K562 (cell line): ENCODE results near the gene SF3B4. TPM values are rescaled to one million over a fixed set of nuclear protein-coding genes. Genes with fewer than 3 reads are reported as not detected.

ENCODE experiments used
- ADNP ChIP-seq: fragments of 200-800 bp; sonication (Bioruptor generic); IDR thresholded peaks from 2 replicates; pipeline ENCODE4 v1.6.1; 2016; ENCODE audit warnings: missing genetic modification characterization, missing compliant biosample characterization
- FOXA1 ChIP-seq: fragments of 450-650 bp; IDR thresholded peaks from 2 replicates; pipeline ENCODE4 v1.6.1; 2016; ENCODE audit warnings: mild to moderate bottlenecking, borderline replicate concordance
- GABPA ChIP-seq: fragments of 200-800 bp; sonication (Bioruptor generic); conservative IDR thresholded peaks from 2 replicates; pipeline ENCODE4 v1.6.1; 2016; ENCODE audit warnings: low read depth, missing genetic modification characterization, missing compliant biosample characterization
- HDAC1 ChIP-seq, 2 experiments: fragments of 450-650 bp; IDR thresholded peaks; 2 replicates each; pipeline ENCODE4 v1.6.1; 2016 to 2017; ENCODE audit warnings: inconsistent platforms in 1 of 2, mild to moderate bottlenecking in 1 of 2, moderate library complexity in 1 of 2
- KDM2B ChIP-seq: fragments of 250-450 bp; sonication (Bioruptor Pico); IDR thresholded peaks from 2 replicates; pipeline ENCODE4 v1.8.0; 2021; ENCODE audit warnings: mild to moderate bottlenecking, moderate library complexity
- MCM5 ChIP-seq: fragments of 450-650 bp; IDR thresholded peaks from 2 replicates; pipeline ENCODE4 v1.6.1; 2016; ENCODE audit warnings: low read depth
- MCM7 ChIP-seq, 2 experiments: fragments of 450-650 bp; IDR thresholded peaks; 2 replicates each; pipeline ENCODE4 v1.6.1; 2016 to 2018
- NRF1 ChIP-seq, 2 experiments: fragments of 450-650 bp; IDR thresholded peaks in 1 of 2; conservative IDR thresholded peaks in 1 of 2; 2 replicates each; pipeline ENCODE4 v1.6.1; 2014; ENCODE audit warnings: mild to moderate bottlenecking in 2 of 2
- PYGO2 ChIP-seq: fragments of 450-650 bp; IDR thresholded peaks from 2 replicates; pipeline ENCODE4 v1.6.1; 2016; ENCODE audit warnings: mild to moderate bottlenecking, missing genetic modification characterization, moderate library complexity, missing compliant biosample characterization
- RNF2 ChIP-seq: sonication (generic); IDR thresholded peaks from 2 replicates; pipeline ENCODE4 v1.6.1; 2016
- SIN3A ChIP-seq, 2 experiments: fragments of 150-350 bp in 1 of 2; IDR thresholded peaks; 2 replicates each; pipeline ENCODE4 v1.6.1; 2011 to 2016; ENCODE audit warnings: borderline replicate concordance in 2 of 2, low read depth in 2 of 2, low read length in 2 of 2, mild to moderate bottlenecking in 2 of 2, moderate library complexity in 2 of 2; ENCODE audit not compliant: control insufficient read depth in 1 of 2
- SMARCA4 ChIP-seq: fragments of 450-650 bp; IDR thresholded peaks from 2 replicates; pipeline ENCODE4 v1.6.1; 2016
- STAG1 ChIP-seq: sonication (generic); formaldehyde crosslinking; IDR thresholded peaks from 2 replicates; pipeline ENCODE4 v1.5.0; 2020; ENCODE audit warnings: missing genetic modification reagents, borderline replicate concordance
- TAL1 ChIP-seq: fragments of 450-650 bp; IDR thresholded peaks from 2 replicates; pipeline ENCODE4 v1.6.1; 2016; ENCODE audit warnings: mild to moderate bottlenecking
- WHSC1 ChIP-seq: IDR thresholded peaks from one replicate; pipeline ENCODE4 v1.6.1; 2012; ENCODE audit warnings: low read length, control low read depth, inconsistent platforms
- ZFPM2 ChIP-seq: fragments of 250-450 bp; sonication (Bioruptor Pico); IDR thresholded peaks from 2 replicates; pipeline ENCODE4 v1.5.1; 2022; ENCODE audit warnings: mild to moderate bottlenecking
- ZKSCAN1 ChIP-seq: fragments of 150-350 bp; IDR thresholded peaks from 2 replicates; pipeline ENCODE4 v1.6.1; 2016; ENCODE audit warnings: low read depth, low read length
- ZNF12 ChIP-seq: sonication (generic); formaldehyde crosslinking; IDR thresholded peaks from 2 replicates; pipeline ENCODE4 v1.4.0; 2020; ENCODE audit warnings: mild to moderate bottlenecking, missing genetic modification reagents
- ZNF324 ChIP-seq: fragments of 250-450 bp; sonication (Bioruptor Pico); IDR thresholded peaks from 2 replicates; pipeline ENCODE4 v1.4.0; 2020; ENCODE audit warnings: mild to moderate bottlenecking
- polyA plus RNA-seq, 8 experiments: library from polyadenylated mRNA; depleted of rRNA in 4 of 8; stranded (reverse) in 5 of 8; unstranded in 3 of 8; fragments of >200 nt; fragmentation: Nextera tagmentation in 2 of 8; fragmentation: Illumina TruSeq in 1 of 8; extraction: Ambion mirVana in 2 of 8; extraction: Trizol in 1 of 8; gene quantifications; 2 replicates each; pipeline versions ENCODE4 v1.2.1 to v1.2.3, GENCODE V29; 2011 to 2014; ENCODE audit warnings: inconsistent platforms in 1 of 8, missing spikeins in 1 of 8
- total RNA-seq, 7 experiments: library from RNA; depleted of rRNA in 6 of 7; stranded (reverse); fragments of >200 nt in 6 of 7; fragmentation: Illumina TruSeq in 2 of 7; extraction: Trizol in 2 of 7; gene quantifications; 2 replicates each; pipeline versions ENCODE4 v1.2.1 to v1.2.3, GENCODE V29; 2011 to 2021; ENCODE audit warnings: low replicate concordance in 1 of 7
- TF ChIP-seq, protein P1 (sequence below): conservative IDR thresholded peaks from 2 replicates; pipeline ENCODE4 v1.6.1; 2011; ENCODE audit warnings: low read depth, mild to moderate bottlenecking, low read length; ENCODE audit not compliant: control insufficient read depth
- TF ChIP-seq, protein P2 (sequence below): fragments of 450-650 bp; IDR thresholded peaks from 2 replicates; pipeline ENCODE4 v1.7.0; 2016; ENCODE audit warnings: borderline replicate concordance
- TF ChIP-seq, protein P3 (sequence below): fragments of 450-650 bp; formaldehyde crosslinking; IDR thresholded peaks from 2 replicates; pipeline ENCODE4 v1.4.0; 2020; ENCODE audit warnings: mild to moderate bottlenecking
- TF ChIP-seq, protein P4 (sequence below): IDR thresholded peaks from 2 replicates; pipeline ENCODE4 v1.6.1; 2011; ENCODE audit not compliant: insufficient read length; ENCODE audit errors: extremely low read depth
- TF ChIP-seq, protein P5 (sequence below): fragments of 250-450 bp; sonication (Bioruptor Pico); IDR thresholded peaks from 2 replicates; pipeline ENCODE4 v1.8.0; 2022; ENCODE audit warnings: inconsistent platforms, mild to moderate bottlenecking, moderate library complexity, borderline replicate concordance

The SF3B4 gene
- total and polyA plus RNA-seq, 9 of the 15 experiments (the other 6 are each of a cell fraction or from before 2014, with no cell fraction given) = 3.0 to 88.0 (median 26.1) TPM

DNA sequence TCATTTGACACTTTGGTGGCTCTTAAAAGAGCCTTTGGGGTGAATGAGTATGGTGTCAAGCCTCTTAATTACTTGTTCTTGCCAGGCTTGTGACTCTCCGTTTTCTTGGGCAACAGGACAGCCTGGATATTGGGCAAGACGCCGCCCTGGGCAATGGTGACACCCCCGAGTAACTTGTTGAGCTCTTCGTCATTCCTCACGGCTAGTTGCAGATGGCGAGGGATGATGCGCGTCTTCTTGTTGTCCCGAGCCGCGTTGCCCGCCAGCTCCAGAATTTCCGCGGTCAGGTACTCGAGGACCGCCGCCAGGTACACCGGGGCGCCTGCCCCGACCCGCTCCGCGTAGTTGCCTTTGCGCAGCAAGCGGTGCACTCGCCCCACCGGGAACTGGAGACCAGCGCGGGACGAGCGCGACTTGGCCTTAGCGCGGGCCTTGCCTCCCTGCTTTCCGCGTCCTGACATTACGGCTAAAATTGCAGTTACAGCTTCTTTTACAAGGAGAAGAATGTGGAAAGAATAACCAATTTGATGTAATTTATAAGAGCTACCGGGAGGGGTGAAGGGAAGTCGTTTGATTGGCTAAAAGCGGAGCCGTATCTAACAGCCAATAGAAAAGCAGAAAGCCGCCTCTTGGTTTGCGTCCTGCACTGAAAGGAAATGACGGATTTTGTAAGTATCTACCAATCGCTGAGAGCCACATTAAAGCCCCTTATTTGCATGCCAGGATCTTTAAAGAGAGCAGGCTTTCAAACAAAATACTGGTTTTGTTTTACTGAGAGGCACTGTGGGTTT, 40.0 kb downstream of the SF3B4 start (continued):
- TF ChIP-seq, protein P1, sequence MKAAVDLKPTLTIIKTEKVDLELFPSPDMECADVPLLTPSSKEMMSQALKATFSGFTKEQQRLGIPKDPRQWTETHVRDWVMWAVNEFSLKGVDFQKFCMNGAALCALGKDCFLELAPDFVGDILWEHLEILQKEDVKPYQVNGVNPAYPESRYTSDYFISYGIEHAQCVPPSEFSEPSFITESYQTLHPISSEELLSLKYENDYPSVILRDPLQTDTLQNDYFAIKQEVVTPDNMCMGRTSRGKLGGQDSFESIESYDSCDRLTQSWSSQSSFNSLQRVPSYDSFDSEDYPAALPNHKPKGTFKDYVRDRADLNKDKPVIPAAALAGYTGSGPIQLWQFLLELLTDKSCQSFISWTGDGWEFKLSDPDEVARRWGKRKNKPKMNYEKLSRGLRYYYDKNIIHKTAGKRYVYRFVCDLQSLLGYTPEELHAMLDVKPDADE = peak; percentile 26; the same call in 1 of the 2 replicates
- TF ChIP-seq HDAC1 (IDR thresholded peaks at IDR 0.05) = no peak; a peak in 1 of 4 replicates
- TF ChIP-seq, protein P2, sequence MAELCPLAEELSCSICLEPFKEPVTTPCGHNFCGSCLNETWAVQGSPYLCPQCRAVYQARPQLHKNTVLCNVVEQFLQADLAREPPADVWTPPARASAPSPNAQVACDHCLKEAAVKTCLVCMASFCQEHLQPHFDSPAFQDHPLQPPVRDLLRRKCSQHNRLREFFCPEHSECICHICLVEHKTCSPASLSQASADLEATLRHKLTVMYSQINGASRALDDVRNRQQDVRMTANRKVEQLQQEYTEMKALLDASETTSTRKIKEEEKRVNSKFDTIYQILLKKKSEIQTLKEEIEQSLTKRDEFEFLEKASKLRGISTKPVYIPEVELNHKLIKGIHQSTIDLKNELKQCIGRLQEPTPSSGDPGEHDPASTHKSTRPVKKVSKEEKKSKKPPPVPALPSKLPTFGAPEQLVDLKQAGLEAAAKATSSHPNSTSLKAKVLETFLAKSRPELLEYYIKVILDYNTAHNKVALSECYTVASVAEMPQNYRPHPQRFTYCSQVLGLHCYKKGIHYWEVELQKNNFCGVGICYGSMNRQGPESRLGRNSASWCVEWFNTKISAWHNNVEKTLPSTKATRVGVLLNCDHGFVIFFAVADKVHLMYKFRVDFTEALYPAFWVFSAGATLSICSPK = no peak
- peak; percentile 84 for TF ChIP-seq GABPA (tag)
- peak; percentile 51; the same call in 1 of the 2 replicates for TF ChIP-seq RNF2
- TF ChIP-seq, protein P3, sequence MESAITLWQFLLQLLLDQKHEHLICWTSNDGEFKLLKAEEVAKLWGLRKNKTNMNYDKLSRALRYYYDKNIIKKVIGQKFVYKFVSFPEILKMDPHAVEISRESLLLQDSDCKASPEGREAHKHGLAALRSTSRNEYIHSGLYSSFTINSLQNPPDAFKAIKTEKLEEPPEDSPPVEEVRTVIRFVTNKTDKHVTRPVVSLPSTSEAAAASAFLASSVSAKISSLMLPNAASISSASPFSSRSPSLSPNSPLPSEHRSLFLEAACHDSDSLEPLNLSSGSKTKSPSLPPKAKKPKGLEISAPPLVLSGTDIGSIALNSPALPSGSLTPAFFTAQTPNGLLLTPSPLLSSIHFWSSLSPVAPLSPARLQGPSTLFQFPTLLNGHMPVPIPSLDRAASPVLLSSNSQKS (CRISPR knock-in tag) = no peak
- TF ChIP-seq WHSC1 = no peak
- TF ChIP-seq FOXA1 = no peak
- TF ChIP-seq ZKSCAN1 = peak; percentile 71
- TF ChIP-seq ZNF324 (CRISPR knock-in tag) = no peak
- TF ChIP-seq SMARCA4 = no peak
- no peak for TF ChIP-seq PYGO2 (tag)
- TF ChIP-seq TAL1 = no peak
- TF ChIP-seq, protein P4, sequence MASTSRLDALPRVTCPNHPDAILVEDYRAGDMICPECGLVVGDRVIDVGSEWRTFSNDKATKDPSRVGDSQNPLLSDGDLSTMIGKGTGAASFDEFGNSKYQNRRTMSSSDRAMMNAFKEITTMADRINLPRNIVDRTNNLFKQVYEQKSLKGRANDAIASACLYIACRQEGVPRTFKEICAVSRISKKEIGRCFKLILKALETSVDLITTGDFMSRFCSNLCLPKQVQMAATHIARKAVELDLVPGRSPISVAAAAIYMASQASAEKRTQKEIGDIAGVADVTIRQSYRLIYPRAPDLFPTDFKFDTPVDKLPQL = peak; percentile 91
- no peak for TF ChIP-seq ZNF12 (CRISPR knock-in tag)
- TF ChIP-seq, protein P5, sequence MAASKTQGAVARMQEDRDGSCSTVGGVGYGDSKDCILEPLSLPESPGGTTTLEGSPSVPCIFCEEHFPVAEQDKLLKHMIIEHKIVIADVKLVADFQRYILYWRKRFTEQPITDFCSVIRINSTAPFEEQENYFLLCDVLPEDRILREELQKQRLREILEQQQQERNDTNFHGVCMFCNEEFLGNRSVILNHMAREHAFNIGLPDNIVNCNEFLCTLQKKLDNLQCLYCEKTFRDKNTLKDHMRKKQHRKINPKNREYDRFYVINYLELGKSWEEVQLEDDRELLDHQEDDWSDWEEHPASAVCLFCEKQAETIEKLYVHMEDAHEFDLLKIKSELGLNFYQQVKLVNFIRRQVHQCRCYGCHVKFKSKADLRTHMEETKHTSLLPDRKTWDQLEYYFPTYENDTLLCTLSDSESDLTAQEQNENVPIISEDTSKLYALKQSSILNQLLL (CRISPR knock-in tag) = no peak
- no peak for TF ChIP-seq ZFPM2 (CRISPR knock-in tag)
- peak; percentile 34 for TF ChIP-seq STAG1 (CRISPR knock-in tag)
- no peak for TF ChIP-seq MCM5
- TF ChIP-seq SIN3A (IDR thresholded peaks at IDR 0.05; ENCODE audit: borderline replicate concordance in 2 of 2, control insufficient read depth in 1 of 2, low read depth in 2 of 2, low read length in 2 of 2) = peak; percentile 3 to 89; a peak in 2 of 4 replicates
- no peak for TF ChIP-seq MCM7 (IDR thresholded peaks at IDR 0.05)
- TF ChIP-seq ADNP (tag) = no peak
- TF ChIP-seq KDM2B (CRISPR knock-in tag) = no peak
- TF ChIP-seq NRF1 (conservative IDR thresholded peaks at IDR 0.05 in 1 of 2, IDR thresholded peaks at IDR 0.05 in 1 of 2) = peak in 1 of 2 experiments; percentile 66; a peak in 3 of 4 replicates
